CD4-positive, alpha-beta T cell treated with Interleukin-17A for 1 hour (primary cell): ENCODE results near the gene SRSF4.

Experiments used
- DNase-seq: peaks from one replicate; pipeline ENCODE4 v3.0.0-alpha.2; 2020

Gene SRSF4

DNA sequence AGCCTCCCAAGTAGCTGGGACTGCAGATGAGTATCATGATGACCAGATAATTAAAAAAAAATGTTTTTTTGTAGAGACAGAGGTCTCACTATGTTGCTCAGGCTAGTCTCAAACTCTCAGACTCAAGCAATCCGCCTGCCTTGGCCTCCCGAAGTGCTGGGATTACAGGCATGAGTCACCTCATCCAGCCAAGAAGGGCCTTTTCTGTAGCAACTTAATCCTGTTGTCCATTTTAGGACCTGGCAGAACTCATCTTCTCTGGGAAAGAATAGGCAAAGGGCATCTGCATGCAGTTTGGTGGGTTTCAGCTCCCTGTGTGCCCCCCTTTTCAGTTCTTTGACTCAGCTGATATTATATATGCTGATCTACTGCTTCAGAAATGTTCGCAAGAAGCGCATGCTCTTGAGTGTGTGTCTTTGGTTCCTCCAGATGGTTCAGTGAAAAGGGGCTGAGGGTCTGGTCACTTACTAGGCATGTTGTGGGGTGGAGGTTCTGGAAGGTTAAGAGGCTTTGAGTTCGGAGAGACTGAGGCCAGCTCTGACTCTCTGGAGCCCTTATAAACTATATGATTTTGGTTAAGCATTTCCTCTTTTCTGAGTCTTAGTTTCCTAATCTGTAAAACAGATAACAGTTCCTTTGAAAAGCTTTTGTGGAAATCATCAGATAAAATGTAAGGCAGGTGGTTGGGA, 19.4 kb upstream of the SRSF4 start:
- no peak for DNase-seq

DNA sequence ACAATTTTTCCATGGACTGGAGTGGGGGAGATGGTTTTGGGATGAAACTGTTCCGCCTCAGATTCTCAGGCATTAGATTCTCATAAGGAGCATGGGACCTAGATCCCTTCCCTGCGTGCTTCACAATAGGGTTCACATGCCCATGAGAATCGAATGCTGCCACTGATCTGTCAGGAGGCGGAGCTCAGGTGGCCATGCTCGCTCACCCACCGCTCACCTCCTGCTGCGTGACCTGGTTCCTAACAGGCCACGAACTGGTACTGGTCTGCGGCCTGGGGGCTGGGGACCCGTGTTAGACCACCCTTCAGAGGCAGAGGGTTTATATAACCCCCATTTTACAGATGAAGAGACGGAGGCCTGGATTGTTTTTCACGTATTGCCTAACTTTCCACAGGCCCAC, 16.3 kb upstream of the SRSF4 start:
- DNase-seq = no peak

DNA sequence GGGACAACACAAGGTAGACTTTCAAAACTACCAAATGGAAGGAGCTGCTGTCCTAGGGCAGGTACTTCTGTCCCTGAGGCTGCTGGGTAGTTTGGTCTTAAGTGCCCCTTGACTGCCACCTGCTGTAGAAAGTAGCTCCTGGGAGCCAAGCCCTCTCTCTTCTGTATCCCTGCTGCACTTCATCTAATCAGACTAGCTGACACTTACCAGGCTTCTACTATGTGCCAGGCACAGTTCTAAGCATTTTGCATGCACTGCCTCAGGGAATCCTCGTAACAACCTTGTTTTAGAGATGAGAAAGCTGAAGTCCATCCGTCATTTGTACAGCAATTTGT, 15.9 kb upstream of the SRSF4 start:
- peak; percentile 56 for DNase-seq

DNA sequence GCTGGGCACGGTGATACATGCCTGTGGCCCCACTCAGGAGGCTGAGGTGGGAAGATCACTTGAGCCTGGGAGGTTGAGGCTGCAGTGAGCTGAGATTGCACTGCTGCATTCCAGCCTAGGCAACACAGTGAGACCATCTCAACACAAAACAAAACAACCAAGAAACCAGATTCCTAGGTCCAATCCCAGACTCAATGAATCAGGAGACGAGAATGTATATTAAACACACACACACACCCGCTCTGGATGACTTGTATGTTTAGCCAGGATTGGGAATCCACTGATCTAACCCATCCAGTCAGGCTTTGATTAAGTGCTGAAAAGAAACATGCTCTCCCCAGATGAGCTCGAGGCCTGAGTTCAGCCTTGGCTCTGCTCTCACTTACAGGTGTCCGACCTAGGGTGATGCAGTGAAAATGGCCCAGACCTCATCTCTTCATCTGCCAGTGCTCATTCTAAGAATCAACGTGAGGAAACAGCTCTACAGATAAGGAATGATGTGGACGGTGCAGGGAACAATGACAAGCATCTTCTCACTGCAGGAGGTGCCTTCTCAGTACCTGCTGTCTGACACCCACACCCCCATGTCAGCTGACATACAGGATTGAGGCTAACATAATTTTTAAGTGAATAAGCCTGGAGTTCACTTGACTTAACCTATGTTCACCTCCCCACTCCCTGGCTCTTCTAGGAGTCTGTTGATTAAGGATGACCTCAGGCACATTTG, 15.3 kb upstream of the SRSF4 start:
- no peak for DNase-seq

DNA sequence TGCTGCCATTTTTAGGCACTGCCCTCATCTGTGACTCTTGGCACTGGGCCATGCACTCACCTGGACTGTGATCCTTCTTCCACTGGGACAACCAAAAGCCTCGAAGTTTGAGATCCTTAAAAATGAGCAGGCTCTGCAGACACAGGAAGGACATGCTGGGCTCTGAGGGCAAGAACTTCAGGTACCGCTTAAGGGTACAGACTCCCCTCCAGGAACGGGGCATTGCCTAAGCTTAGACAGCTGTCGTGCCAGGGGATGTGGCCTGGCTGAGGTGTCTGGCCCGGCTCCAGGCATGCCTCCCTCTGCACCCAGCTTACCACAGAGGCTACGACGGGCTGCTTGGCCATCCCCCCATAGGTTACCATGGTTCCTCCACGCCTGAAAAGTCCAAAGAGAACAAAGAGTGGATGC, 14.2 kb upstream of the SRSF4 start:
- no peak for DNase-seq

DNA sequence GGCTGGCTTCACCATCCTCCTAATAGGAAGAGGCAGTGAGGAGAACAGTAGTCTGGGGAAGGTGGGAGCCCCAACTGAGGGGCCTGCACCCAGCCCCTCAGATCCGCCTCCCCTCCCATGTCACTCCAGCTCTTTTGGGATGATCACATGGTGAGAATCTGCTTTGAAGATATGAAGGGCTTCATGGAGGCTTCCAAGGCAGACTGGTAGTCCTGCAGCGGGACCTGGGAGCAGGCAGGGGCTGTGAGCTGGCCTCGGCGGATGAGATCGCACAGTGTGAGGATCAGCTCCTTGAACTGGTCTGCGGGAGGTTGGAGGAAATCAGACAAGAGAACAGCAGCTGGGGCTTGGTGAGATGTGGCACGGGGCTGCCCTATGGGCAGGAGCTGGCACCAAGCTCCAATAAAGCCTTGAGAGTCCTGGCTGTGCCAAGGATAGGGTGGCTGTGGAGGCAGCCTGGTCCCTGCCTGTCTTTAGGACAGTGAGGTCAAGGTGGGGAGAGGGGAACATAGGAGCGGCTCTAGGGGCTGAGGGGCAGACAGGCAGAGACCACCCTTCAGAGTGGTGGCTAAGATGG, 12.3 kb upstream of the SRSF4 start:
- DNase-seq = no peak

DNA sequence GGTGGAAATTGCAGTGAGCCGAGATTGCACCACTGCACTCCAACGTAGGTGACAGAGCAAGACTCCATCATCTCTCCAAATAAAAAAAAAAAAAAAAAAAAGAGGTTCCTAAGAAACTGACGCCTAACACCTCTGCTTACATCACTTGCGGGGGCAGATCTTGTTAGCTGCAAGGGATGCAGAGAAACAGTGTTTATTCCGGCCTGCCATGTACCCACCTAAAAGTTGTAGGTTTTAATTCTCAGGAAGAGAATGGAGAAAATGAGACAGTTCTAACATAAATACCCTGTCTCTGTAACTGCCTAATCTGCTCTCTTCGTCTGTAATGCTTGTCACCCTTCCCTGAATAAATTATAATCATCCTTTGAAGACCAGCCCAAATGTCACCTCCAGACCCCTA, 9.0 kb upstream of the SRSF4 start:
- no peak for DNase-seq

DNA sequence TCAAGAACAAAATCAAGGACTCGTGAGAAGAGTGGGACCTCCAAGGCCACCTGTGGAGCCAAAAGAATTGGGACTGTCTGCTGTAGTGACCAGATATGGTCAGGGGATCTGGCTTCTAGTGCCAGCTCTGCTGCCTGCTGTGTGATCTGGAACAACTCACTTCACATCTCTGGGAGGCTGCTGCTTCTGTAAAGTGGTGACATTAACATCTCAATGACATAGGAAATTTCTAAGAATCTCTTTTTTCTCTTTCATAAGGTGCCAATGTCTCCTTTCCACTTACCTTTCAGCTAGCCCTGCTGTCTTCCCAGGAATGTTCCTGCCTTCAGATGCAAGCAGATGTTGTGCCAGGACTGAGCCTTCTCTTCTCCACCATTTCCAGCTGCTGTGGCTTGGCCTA, 5.0 kb upstream of the SRSF4 start:
- no peak for DNase-seq

DNA sequence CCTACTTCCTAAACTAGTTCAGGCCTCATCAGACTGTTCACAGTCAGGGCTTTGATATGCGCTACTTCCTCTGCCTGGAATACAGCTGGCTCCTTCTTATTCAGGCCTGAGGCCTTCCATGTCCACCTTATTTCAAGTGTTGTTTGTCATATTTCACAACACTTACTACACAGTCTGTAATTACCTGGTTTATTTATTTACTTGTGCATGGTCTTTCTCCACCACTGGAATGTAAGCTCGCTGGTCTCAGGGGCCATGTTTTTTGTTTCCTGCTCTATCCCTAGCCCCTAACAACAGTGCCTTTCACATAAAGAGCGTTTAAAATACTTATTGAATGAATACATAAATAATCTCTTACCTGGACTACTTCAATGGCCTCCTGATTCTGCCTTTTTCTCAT, 4.6 kb upstream of the SRSF4 start:
- DNase-seq = no peak

DNA sequence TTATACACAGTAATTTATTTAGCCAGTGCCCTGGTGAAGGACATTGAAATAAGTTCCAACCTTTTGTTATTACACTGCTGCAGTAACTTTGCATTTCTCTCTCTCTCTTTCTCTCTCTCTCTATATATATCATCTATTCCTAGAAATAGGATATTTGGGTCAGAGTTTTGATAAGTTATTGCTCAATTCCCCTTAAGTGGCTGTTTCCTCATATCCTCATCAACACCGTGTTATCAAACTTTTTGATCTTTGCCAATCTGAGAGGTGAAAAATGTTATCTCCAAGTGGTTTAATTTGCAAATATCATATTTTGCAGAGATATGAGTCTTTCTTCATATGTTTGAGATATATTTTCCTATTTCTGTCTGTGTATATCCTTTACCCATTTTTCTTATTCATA, 1.6 kb upstream of the SRSF4 start:
- no peak for DNase-seq

DNA sequence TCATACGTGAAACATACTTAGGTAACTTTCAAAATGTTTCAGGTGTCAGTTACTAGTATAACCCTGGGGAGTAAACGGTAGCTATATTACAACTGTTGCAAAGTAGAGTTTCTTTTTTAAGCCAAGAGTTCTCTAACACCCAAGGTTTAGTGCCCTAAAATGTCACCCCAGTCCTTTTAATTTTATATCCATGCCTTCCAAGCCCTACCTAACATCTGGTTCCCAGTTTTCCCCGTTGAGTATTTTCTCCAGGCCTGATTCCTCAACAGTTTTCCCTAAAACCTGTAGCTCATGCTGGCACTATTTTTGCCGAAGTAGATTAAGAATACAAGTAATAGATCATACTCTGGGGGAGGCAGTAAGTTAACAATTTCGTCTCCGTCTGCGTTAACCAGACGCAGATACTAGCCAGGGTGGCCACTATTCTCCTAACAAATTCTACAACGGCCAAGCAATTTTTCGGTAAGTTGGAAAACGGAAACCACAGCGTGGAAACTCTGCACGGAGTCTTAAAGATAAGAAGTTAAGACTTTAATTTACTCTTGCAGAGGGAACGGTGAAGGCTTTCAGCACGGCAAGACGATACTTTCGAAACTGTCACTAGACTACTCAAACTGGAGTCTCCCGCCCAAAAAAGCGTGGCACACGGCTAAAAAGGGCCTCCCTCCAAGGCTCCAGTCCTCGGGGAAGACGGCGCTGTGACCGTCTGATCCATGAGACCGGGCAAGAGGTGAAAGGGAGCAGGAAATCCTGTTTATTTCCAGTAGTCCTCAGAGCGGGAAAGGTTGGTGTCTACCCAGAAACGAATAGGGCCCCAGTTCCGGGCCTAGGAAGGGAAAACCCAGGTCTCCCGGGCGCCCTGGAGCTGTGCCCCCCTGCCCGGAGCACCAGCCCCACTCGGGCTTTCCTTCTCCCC, 945 bp downstream of the SRSF4 start:
- DNase-seq = no peak

DNA sequence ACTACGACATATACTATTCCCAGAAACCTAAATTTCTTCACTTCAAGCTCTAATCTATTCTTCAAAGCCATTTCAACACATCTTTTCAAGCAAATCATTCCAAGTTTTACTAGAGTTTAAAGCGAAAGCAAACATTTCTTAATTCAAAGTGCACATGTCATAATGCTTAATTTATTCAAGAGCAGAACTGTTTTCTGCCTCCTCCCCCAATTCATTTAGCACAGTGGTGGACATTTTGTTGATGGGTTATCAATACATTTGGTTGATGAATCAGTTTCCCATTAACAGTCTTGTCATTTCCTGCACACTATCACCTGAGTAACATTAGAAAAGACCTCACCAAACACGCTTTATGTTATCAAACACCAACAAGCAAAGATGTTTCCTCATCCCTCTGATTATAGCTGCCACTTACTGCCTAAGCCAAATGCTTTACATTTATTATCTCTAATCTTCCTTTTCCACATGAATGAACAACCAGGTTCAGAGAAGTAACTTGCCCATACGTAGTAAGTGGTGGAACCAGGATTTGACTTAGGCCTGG, 2.0 kb downstream of the SRSF4 start:
- DNase-seq = peak; percentile 36

DNA sequence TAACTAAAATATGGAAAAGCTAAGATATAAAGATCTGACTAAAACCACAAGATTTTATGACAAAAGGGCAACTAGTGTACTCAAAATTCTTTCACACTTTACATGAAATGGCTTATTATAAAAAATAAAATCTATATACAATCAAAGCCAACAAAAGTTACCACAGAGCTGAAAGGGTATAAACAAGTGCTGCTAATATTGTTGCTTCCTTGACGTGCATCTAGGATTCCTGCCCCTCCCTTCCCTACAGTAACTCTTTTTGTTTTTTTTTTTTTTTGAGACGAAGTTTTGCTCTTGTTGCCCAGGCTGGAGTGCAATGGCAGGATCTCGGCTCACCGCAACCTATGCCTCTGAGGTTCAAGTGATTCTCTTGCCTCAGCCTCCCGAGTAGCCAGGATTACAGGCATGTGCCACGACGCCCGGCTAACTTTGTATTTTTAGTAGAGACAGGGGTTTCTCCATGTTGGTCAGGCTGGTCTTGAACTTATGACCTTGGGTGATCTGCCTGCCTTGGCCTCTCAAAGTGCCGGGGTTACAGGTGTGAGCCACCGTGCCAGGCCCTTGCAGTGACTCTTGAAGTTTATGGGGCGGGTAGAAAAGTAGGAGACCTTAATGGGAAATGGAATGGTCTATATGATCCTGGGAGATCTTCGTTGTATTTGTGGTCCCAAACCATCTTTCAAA, 4.5 kb downstream of the SRSF4 start:
- DNase-seq = no peak

DNA sequence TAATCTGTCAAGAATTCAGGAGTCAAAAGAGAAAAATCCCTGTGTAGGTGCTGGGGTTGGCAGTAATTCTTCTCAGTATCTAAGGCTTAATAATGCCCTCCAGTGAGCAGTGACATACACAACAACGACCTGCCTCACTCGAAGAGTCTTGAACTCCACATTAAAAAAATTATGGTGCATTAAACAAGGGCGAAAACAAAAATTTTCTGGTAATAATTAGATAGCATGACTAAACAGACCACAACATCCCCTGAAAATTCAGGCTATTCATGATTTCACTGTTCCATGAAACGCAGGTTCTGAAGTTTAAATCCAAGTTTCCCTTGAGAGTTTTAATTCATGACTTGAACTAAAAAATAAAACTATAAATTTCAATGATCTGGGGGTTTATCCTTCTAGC, 5.1 kb downstream of the SRSF4 start:
- DNase-seq = no peak

DNA sequence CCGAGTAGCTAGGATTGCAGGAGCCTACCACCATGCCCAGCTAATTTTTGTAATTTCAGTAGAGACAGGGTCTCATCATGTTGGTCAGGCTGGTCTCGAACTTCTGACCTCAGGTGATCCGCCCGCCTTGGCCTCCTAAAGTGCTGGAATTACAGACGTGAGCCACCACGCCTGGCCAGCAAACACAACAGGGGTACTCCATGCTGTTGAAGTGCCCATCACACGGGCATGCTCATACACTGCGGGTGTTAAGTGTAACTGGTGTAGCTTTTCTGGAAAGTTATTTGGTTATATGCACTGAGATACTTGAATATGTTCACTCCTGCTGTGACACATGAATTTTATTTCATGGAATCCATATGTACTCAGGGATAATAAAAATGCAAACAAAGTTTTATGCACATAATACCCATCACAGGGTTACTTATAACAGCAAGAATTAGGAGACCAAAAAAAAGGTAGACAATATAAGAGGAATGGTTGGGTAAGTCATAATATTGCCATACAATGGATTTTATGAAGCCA, 9.2 kb downstream of the SRSF4 start:
- DNase-seq = no peak

DNA sequence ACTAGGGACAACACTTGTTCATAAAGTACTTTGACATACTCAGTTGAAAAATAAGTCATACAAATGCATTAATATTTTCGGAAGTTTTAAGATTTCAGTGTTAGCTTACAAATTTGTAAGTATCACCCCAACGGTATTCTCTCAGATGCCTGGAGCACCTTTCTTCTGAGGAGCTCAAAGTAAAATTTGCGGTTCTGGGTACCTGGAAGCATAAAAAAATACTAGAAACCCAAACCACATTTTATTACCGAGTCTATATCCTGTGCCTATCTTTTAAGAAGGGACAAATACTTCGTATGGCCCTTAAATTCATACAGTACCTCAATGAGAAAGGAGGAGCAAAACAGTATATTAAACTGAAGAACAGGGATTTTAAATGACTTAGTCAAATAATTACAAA, 10.2 kb downstream of the SRSF4 start:
- no peak for DNase-seq

DNA sequence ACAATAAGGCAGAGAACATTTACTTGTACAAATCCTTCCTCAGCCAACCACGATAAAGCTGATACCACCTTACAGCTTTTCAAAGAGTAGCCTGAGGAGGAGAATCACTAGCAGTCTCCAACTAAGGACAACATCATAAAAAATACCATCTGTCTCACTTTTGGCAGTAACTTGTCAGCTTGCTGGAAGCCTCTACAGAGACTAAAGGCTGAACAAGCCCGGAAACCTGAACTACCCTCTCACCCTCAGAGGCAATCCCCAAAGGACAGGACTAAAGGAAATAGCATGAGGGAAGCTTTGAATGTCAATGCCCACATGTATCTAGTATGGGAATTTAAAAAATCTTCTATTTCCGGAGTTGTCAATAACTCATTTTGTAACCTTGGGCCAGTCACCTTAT, 10.6 kb downstream of the SRSF4 start:
- DNase-seq = no peak

DNA sequence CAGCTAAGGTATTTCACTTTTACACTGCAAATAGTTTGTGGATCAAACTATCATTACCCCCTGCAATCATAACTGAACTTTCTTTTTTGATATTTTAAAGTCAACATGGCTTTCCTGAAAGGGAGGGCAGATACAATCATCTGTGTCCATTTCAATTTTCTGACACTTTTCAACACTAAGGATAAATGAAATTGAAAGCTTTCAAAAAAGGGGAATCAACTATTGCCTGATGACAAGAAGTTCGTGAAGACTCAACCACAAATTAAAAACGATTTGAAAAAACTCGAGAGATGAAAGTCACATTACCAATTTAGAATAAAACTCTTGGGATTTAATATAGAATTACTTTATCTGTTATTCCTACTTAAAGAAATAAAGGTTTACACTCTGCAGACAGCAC, 11.7 kb downstream of the SRSF4 start:
- no peak for DNase-seq

DNA sequence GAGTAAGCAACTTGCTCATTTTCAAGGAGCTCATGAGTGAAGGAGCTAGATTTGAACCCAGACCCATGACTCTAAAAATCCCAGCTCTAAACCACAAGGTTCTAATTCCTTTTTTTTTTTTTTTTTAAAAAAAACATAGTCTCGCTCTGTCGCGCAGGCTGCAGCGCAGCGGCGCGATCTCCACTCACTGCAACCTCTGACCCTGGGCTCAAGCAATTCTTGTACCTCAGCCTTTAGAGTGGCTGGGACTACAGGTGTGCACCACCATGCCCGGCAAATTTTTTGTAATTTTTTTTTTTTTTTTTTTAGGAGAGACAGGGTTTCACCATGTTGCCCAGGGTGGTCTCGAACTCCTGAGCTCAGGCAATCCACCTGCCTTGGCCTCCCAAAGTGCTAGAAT, 13.8 kb downstream of the SRSF4 start:
- DNase-seq = no peak

DNA sequence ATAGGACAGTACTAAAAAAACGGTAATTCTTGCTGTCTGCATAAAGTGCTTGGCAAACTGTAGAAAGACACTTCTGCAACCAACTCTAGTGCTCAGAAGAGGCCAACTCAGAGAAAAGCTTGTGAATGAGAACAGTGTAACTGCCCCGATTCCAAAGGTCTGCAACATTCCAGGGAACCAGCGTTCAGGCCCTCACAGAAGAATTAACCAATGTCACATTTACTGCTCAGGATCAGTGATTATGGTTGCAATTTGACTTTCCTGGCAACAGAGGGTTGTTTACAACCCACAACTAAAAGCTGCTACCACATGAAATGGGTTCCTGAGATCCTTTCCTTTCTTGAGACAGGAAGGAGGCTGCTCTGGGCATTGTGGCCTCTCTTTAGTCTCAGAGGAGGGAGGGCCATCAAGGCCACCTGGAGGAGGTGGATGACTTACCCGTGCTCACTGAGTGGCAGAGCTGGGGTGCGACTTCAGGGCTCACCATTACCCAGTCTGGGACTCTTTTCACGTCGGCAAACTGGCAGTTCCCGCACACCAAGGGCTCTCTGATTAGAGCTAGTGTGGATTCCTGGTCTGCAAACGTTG, 15.3 kb downstream of the SRSF4 start:
- no peak for DNase-seq

DNA sequence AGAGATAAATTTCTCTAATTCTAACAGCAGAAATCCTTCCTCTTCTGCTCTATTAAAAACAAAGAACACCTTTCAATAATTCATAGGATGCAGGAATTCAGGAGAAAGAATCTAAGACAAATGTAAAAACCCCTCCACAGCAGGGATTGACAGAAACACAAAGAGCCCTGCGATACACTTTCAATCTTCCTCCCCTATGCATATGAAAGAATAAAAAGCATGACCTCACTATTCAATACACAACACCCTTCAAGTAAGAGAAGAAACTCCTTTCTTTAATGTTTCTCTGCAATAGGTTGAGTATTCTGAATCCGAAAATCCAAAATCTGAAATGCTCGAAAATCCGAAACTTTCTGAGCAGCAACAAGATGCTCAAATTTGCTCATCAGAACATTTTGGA, 17.1 kb downstream of the SRSF4 start:
- DNase-seq = no peak
